Prostate gland (tissue), 1 donor: ENCODE data around the gene TNNT2.

Experiments
- POLR2A ChIP-seq: fragments of 450-650 bp; IDR thresholded peaks from one replicate; pipeline ENCODE4 v1.6.1; 2016; ENCODE audit warnings: antibody characterized with exemption, mild to moderate bottlenecking
- POLR2AphosphoS5 ChIP-seq: sonication (generic); formaldehyde crosslinking; IDR thresholded peaks from one replicate; pipeline ENCODE4 v1.6.1; 2017; ENCODE audit warnings: antibody characterized with exemption

- TF ChIP-seq POLR2A = no peak
- TF ChIP-seq POLR2AphosphoS5 = no peak
These were observed 14.6 kb downstream of the TNNT2 start for GRCh38 chr1:201362906-201363305.
